Mesendoderm (in vitro differentiated cells): ENCODE results near the gene GNG13.
A peak's percentile ranks its signal among the peaks of the same experiment; 100 is the strongest.

ENCODE experiments used
- DNase-seq: peaks from one replicate; pipeline ENCODE4 v3.0.0; 2013
- H2AK5ac ChIP-seq: 2 replicates; pipeline ENCODE4 v1.6.1; 2013; ENCODE audit warnings: low read length, inconsistent platforms
- H2BK120ac ChIP-seq: 2 replicates; pipeline ENCODE4 v1.6.1; 2013; ENCODE audit warnings: low read depth, mild to moderate bottlenecking, low read length, moderate library complexity, mixed read lengths
- H2BK15ac ChIP-seq: replicated peaks from 2 replicates; pipeline ENCODE4 v1.6.1; 2013; ENCODE audit warnings: low read depth, mild to moderate bottlenecking, moderate library complexity
- H2BK5ac ChIP-seq: 2 replicates; pipeline ENCODE4 v1.6.1; 2013; ENCODE audit warnings: low read length, inconsistent platforms
- H3K18ac ChIP-seq: 2 replicates; pipeline ENCODE4 v1.6.1; 2013; ENCODE audit warnings: mild to moderate bottlenecking, low read length, mixed read lengths
- H3K23ac ChIP-seq: one replicate; pipeline ENCODE4 v1.6.1; 2013; ENCODE audit warnings: low read length
- H3K27ac ChIP-seq: 2 replicates; pipeline ENCODE4 v1.5.1; 2013; ENCODE audit warnings: low read depth, mild to moderate bottlenecking, inconsistent platforms, low read length, moderate library complexity
- H3K27me3 ChIP-seq: 2 replicates; pipeline ENCODE4 v1.6.1; 2013; ENCODE audit warnings: low read length, control low read depth, mild to moderate bottlenecking, inconsistent platforms; ENCODE audit not compliant: insufficient read depth, poor library complexity
- H3K36me3 ChIP-seq: 2 replicates; pipeline ENCODE4 v1.6.1; 2013; ENCODE audit warnings: low read length, inconsistent platforms; ENCODE audit not compliant: control insufficient read depth, insufficient read depth
- H3K4ac ChIP-seq: one replicate; pipeline ENCODE4 v1.6.1; 2013; ENCODE audit warnings: low read depth, mild to moderate bottlenecking, low read length, moderate library complexity
- H3K4me1 ChIP-seq: 2 replicates; pipeline ENCODE4 v1.6.1; 2013; ENCODE audit warnings: low read depth, low read length, inconsistent platforms; ENCODE audit not compliant: control insufficient read depth
- H3K4me2 ChIP-seq: 2 replicates; pipeline ENCODE4 v1.6.1; 2013; ENCODE audit warnings: low read length
- H3K4me3 ChIP-seq: 2 replicates; pipeline ENCODE4 v1.5.1; 2013; ENCODE audit warnings: mild to moderate bottlenecking, low read length
- H3K56ac ChIP-seq: one replicate; pipeline ENCODE4 v1.6.1; 2013; ENCODE audit warnings: low read length
- H3K79me1 ChIP-seq: 2 replicates; pipeline ENCODE4 v1.6.1; 2013; ENCODE audit warnings: low read length, inconsistent platforms
- H3K79me2 ChIP-seq: 2 replicates; pipeline ENCODE4 v1.6.1; 2013; ENCODE audit warnings: mild to moderate bottlenecking, low read length; ENCODE audit not compliant: control insufficient read depth, insufficient read depth
- H3K9ac ChIP-seq: 2 replicates; pipeline ENCODE4 v1.6.1; 2013; ENCODE audit warnings: low read length, inconsistent platforms
- H4K5ac ChIP-seq: one replicate; pipeline ENCODE4 v1.6.1; 2013; ENCODE audit warnings: low read length
- H4K8ac ChIP-seq: one replicate; pipeline ENCODE4 v1.6.1; 2013; ENCODE audit warnings: low read depth, mild to moderate bottlenecking, control low read depth, low read length, moderate library complexity
- WGBS: extraction: QIAGEN DNeasy Blood & Tissue Kit; methylation state at CpG from one replicate; pipeline ENCODE4 v1.1.7; 2013; ENCODE audit warnings: low lambda C conversion rate, missing lambda C conversion rate; ENCODE audit not compliant: insufficient coverage; ENCODE audit errors: extremely low coverage; 5-methylcytosine and 5-hydroxymethylcytosine counted together

Gene GNG13

DNA sequence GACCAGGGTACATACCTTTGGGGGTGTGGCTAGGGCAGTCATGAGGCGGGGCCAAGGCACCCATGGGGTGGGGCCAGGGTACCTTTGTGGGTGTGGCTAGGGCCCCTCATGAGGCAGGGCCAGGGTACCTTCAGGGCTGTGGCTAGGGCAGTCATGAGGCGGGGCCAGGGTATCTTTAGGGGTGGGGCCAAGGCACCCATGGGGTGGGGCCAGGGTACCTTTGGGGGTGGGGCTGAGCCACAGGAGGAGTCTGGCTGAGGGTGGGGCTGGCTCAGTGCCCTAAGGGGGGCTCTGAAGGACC is 3.5 kb downstream of the GNG13 start:
- Histone ChIP-seq H3K4me1 (no peaks in the 10 kb centered on the region), H4K5ac (no peak overlapping the region), H3K23ac (no peak overlapping the region), H2BK120ac (no peak overlapping the region), H2BK15ac (no peak overlapping the region), H3K4me3 (no peak overlapping the region), H3K18ac (no peak overlapping the region), H3K27ac (no peak overlapping the region), H3K4me2 (no peak overlapping the region), H3K9ac (no peak overlapping the region), H3K79me1 (no peaks in the 10 kb centered on the region), H3K79me2 (no peaks in the 10 kb centered on the region), H3K36me3 (peaks cover 5% of the 10 kb centered on the region), H3K56ac (no peak overlapping the region), H2BK5ac (no peak overlapping the region), H3K4ac (no peak overlapping the region), H4K8ac (no peak overlapping the region), H3K27me3 (no peaks in the 10 kb centered on the region), H2AK5ac (no peak overlapping the region)
- DNase-seq, result peak; percentile 70
- WGBS, result no CpG with 5 or more reads among the region's 2 CpGs

DNA sequence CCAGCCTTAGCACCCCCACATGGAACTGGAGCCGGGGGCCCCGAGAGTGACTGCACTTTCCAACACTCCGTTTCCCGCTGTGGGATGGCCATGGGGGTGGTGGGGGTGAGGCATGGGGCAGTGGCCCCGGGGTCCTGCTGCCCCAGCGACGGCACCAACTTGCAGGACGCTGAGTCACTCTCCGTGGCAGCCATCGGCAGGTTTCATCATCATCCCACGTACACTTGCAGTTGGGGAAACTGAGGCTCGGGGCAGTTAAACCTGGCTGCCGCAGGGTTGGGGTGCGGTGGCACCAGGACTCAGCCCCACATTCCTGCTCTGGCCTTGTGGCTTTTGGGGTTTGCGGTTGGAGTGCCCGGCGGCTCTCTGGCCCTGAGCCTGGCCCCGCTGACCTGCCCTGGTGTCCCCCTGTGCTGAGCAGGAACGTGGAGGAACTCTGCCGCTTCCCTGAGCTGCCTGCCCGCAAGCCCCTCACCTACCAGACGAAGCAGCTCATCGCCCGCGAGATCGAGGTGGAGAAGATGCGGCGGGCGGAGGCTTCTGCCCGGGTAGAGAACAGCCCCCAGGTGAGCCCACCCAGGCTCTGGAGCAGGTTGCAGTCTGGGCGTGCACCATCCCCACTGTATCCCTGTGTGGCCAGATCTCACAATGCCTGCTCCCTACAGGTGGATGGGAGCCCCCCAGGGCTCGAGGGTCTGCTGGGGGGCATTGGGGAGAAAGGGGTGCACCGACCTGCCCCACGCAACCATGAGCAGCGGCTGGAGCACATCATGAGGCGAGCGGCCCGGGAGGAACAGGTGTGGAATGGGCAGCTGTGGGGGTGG is 4.0 kb downstream of the GNG13 start:
- no peak for DNase-seq
- Histone ChIP-seq H2BK5ac (no peak overlapping the region), H3K79me1 (no peaks in the 10 kb centered on the region)

GRCh38 chr16:795580-796229 is 4.8 kb downstream of the GNG13 start:
- no peak overlapping the region for H3K4me3 ChIP-seq
- H3K18ac ChIP-seq, result no peak overlapping the region
- DNase-seq, result no peak
- H3K9ac ChIP-seq, result no peak overlapping the region
- no peaks in the 10 kb centered on the region for H3K79me2 ChIP-seq
- no peak overlapping the region for H2AK5ac ChIP-seq
- H2BK120ac ChIP-seq, result no peak overlapping the region
- H3K56ac ChIP-seq, result no peak overlapping the region
- H3K27me3 ChIP-seq, result no peaks in the 10 kb centered on the region
- no peak overlapping the region for H3K23ac ChIP-seq
- H3K4me2 ChIP-seq, result no peak overlapping the region
- H3K4ac ChIP-seq, result no peak overlapping the region
- no peak overlapping the region for H3K27ac ChIP-seq
- no CpG with 5 or more reads among the region's 33 CpGs for WGBS
- peaks cover 7% of the 10 kb centered on the region for H3K36me3 ChIP-seq
- no peak overlapping the region for H4K5ac ChIP-seq
- H4K8ac ChIP-seq, result no peak overlapping the region
- no peak overlapping the region for H2BK5ac ChIP-seq
- H3K79me1 ChIP-seq, result no peaks in the 10 kb centered on the region
- H2BK15ac ChIP-seq, result no peak overlapping the region
- H3K4me1 ChIP-seq, result no peaks in the 10 kb centered on the region

More for the DNA sequence above, 4.0 kb downstream of the GNG13 start:
- Histone ChIP-seq H3K27ac (no peak overlapping the region), H2BK120ac (no peak overlapping the region), H3K18ac (no peak overlapping the region), H2AK5ac (no peak overlapping the region), H3K4me1 (no peaks in the 10 kb centered on the region), H3K56ac (no peak overlapping the region), H3K79me2 (no peaks in the 10 kb centered on the region), H2BK15ac (no peak overlapping the region), H4K8ac (no peak overlapping the region), H3K4ac (no peak overlapping the region), H3K27me3 (no peaks in the 10 kb centered on the region), H3K4me2 (no peak overlapping the region), H4K5ac (no peak overlapping the region), H3K36me3 (peaks cover 5% of the 10 kb centered on the region), H3K4me3 (no peak overlapping the region), H3K23ac (no peak overlapping the region), H3K9ac (no peak overlapping the region)
- WGBS, result no CpG with 5 or more reads among the region's 38 CpGs

GRCh38 chr16:794853-795466 is 5.6 kb downstream of the GNG13 start:
- Histone ChIP-seq H3K36me3 (peaks cover 9% of the 10 kb centered on the region), H3K27me3 (no peaks in the 10 kb centered on the region), H2BK5ac (no peak overlapping the region), H3K79me2 (no peaks in the 10 kb centered on the region), H3K79me1 (peaks cover 1% of the 10 kb centered on the region), H3K18ac (no peak overlapping the region), H3K9ac (no peak overlapping the region), H4K5ac (no peak overlapping the region), H4K8ac (no peak overlapping the region), H2BK120ac (no peak overlapping the region), H3K4me2 (no peak overlapping the region), H3K4me3 (no peak overlapping the region), H3K4ac (no peak overlapping the region), H2BK15ac (no peak overlapping the region), H3K27ac (no peak overlapping the region), H3K23ac (no peak overlapping the region), H3K56ac (no peak overlapping the region), H2AK5ac (no peak overlapping the region), H3K4me1 (no peaks in the 10 kb centered on the region)
- WGBS, result no CpG with 5 or more reads among the region's 31 CpGs
- DNase-seq, result no peak

GRCh38 chr16:794091-794822 is 6.3 kb downstream of the GNG13 start:
- no peaks in the 10 kb centered on the region for H3K27me3 ChIP-seq
- H3K36me3 ChIP-seq, result peaks cover 9% of the 10 kb centered on the region
- H3K4me3 ChIP-seq, result no peak overlapping the region
- DNase-seq, result no peak
- no peak overlapping the region for H3K4ac ChIP-seq
- no peak overlapping the region for H4K5ac ChIP-seq
- no peak overlapping the region for H4K8ac ChIP-seq
- H3K23ac ChIP-seq, result no peak overlapping the region
- H2BK120ac ChIP-seq, result no peak overlapping the region
- H3K27ac ChIP-seq, result no peak overlapping the region
- no peak overlapping the region for H2AK5ac ChIP-seq
- no peak overlapping the region for H3K9ac ChIP-seq
- H3K79me1 ChIP-seq, result peaks cover 7% of the 10 kb centered on the region
- H3K4me1 ChIP-seq, result no peaks in the 10 kb centered on the region
- H3K4me2 ChIP-seq, result no peak overlapping the region
- H3K56ac ChIP-seq, result no peak overlapping the region
- no peak overlapping the region for H2BK5ac ChIP-seq
- peaks cover 5% of the 10 kb centered on the region for H3K79me2 ChIP-seq
- no peak overlapping the region for H2BK15ac ChIP-seq
- H3K18ac ChIP-seq, result no peak overlapping the region
- no CpG with 5 or more reads among the region's 40 CpGs for WGBS
